ENCODE data around the gene FYN.

FYN gene

GRCh38 chr6:111784433-111784832 lies 88.8 kb downstream of the FYN start:
- no peak for DNase-seq

- DNase-seq: no peak
Measured at GRCh38 chr6:111782887-111783466, 90.3 kb downstream of the FYN start.

- no peak for DNase-seq
Measured at GRCh38 chr6:111782192-111782809, 91.0 kb downstream of the FYN start.

- no peak for DNase-seq
Measured at GRCh38 chr6:111781041-111781708, 92.1 kb downstream of the FYN start.

GRCh38 chr6:111780393-111780792 lies 92.9 kb downstream of the FYN start:
- DNase-seq: no peak

- no peak for DNase-seq
Measured at GRCh38 chr6:111779660-111780059, 93.6 kb downstream of the FYN start.

- no peak for DNase-seq
Measured at GRCh38 chr6:111779031-111779430, 94.2 kb downstream of the FYN start.

- DNase-seq: no peak
Measured at GRCh38 chr6:111777357-111777756, 95.9 kb downstream of the FYN start.

GRCh38 chr6:111776236-111777221 lies 96.7 kb downstream of the FYN start:
- no peak for DNase-seq

- no peak for DNase-seq
Measured at GRCh38 chr6:111775145-111775922, 97.9 kb downstream of the FYN start.

- DNase-seq: no peak
Measured at GRCh38 chr6:111774346-111774703, 98.9 kb downstream of the FYN start.

- no peak for DNase-seq
Measured at GRCh38 chr6:111773501-111774345, 99.5 kb downstream of the FYN start.

GRCh38 chr6:111772381-111772780 lies 100.9 kb downstream of the FYN start:
- no peak for DNase-seq

GRCh38 chr6:111771629-111772028 lies 101.6 kb downstream of the FYN start:
- no peak for DNase-seq

GRCh38 chr6:111771094-111771432 lies 102.2 kb downstream of the FYN start:
- no peak for DNase-seq

GRCh38 chr6:111770263-111771093 lies 102.8 kb downstream of the FYN start:
- DNase-seq: no peak

- no peak for DNase-seq
Measured at GRCh38 chr6:111769365-111770152, 103.7 kb downstream of the FYN start.

GRCh38 chr6:111768431-111768770 lies 104.9 kb downstream of the FYN start:
- no peak for DNase-seq

- no peak for DNase-seq
Measured at GRCh38 chr6:111767752-111768430, 105.4 kb downstream of the FYN start.

Measured in SHP77 treated with DMSO at 0.1 percent for 48 hours (cell line).